OCI-LY1 (cell line): ENCODE results near the gene AOAH.

Experiments
- CTCF ChIP-seq: fragments of 200-600 bp; sonication (generic), shearing (Covaris generic); IDR thresholded peaks from 2 replicates; pipeline ENCODE4 v1.5.1; 2017; ENCODE audit warnings: mild to moderate bottlenecking, antibody characterized with exemption, low read length, moderate library complexity, mixed read lengths
- EZH2 ChIP-seq: fragments of 200-600 bp; sonication (generic), shearing (Covaris generic); IDR thresholded peaks from 2 replicates; pipeline ENCODE4 v1.8.0; 2017; ENCODE audit warnings: borderline replicate concordance, mixed run types, mild to moderate bottlenecking, antibody characterized with exemption, low read length, moderate library complexity, mixed read lengths

- no peak for TF ChIP-seq CTCF
- TF ChIP-seq EZH2, result no peak
Observed at GRCh38 chr7:36571190-36571560, 153.1 kb downstream of the AOAH start.
